Right atrium auricular region (tissue), 2 donors: Measurements from ENCODE around the gene CFAP65. TPM values are rescaled to one million over a fixed set of nuclear protein-coding genes. Genes with fewer than 3 reads are reported as not detected.

Source experiments
- DNase-seq: peaks from one replicate; pipeline ENCODE4 v3.0.0-alpha.2; 2019; ENCODE audit warnings: low spot score
- H3K27ac ChIP-seq, 2 donors: fragments of 200-600 bp; sonication (generic); 1 replicate in 1 of 2; 2 replicates in 1 of 2; pipeline ENCODE4 v1.5.1; 2016 to 2019
- H3K27me3 ChIP-seq, 2 donors: fragments of 200-600 bp; sonication (generic); one replicate each; pipeline versions ENCODE4 v1.5.1 to v1.6.0; 2017 to 2019
- H3K36me3 ChIP-seq: fragments of 200-600 bp; sonication (generic); one replicate; pipeline ENCODE4 v1.5.1; 2016
- H3K4me1 ChIP-seq, 2 donors: fragments of 200-600 bp; sonication (generic); one replicate each; pipeline versions ENCODE4 v1.5.1 to v1.6.0; 2017 to 2019
- H3K4me3 ChIP-seq, 2 donors: fragments of 200-600 bp; sonication (generic); 1 replicate in 1 of 2; 2 replicates in 1 of 2; pipeline ENCODE4 v1.5.1; 2017 to 2019; ENCODE audit warnings: mild to moderate bottlenecking in 1 of 2, moderate library complexity in 1 of 2
- H3K9me3 ChIP-seq, 2 donors: fragments of 200-600 bp; sonication (generic); one replicate each; pipeline ENCODE4 v1.5.1; 2019
- CTCF ChIP-seq, 2 donors: fragments of 200-600 bp; sonication (generic); IDR thresholded peaks; one replicate each; pipeline ENCODE4 v1.5.1; 2019; ENCODE audit warnings: antibody characterized with exemption in 2 of 2
- total RNA-seq, 2 donors: library from RNA; depleted of rRNA; stranded (reverse); fragments of >200 nt; gene quantifications; one replicate each; pipeline ENCODE4 v1.1.0, GENCODE V29; 2016

Gene CFAP65
- total RNA-seq, 2 donors from 2014 or later, result not detected

GRCh38 chr2:218961229-218961628, 80.1 kb downstream of the CFAP65 start:
- Histone ChIP-seq H3K4me3 (no peak overlapping the region), H3K36me3 (no peaks in the 10 kb centered on the region), H3K4me1 (peaks cover 0 to 19% of the 10 kb centered on the region in 2 donors), H3K9me3 (no peaks in the 10 kb centered on the region), H3K27ac (no peak overlapping the region), H3K27me3 (peaks cover 25 to 49% of the 10 kb centered on the region in 2 donors)
- no peak for DNase-seq
- no peak for TF ChIP-seq CTCF (IDR thresholded peaks at IDR 0.05)

DNA sequence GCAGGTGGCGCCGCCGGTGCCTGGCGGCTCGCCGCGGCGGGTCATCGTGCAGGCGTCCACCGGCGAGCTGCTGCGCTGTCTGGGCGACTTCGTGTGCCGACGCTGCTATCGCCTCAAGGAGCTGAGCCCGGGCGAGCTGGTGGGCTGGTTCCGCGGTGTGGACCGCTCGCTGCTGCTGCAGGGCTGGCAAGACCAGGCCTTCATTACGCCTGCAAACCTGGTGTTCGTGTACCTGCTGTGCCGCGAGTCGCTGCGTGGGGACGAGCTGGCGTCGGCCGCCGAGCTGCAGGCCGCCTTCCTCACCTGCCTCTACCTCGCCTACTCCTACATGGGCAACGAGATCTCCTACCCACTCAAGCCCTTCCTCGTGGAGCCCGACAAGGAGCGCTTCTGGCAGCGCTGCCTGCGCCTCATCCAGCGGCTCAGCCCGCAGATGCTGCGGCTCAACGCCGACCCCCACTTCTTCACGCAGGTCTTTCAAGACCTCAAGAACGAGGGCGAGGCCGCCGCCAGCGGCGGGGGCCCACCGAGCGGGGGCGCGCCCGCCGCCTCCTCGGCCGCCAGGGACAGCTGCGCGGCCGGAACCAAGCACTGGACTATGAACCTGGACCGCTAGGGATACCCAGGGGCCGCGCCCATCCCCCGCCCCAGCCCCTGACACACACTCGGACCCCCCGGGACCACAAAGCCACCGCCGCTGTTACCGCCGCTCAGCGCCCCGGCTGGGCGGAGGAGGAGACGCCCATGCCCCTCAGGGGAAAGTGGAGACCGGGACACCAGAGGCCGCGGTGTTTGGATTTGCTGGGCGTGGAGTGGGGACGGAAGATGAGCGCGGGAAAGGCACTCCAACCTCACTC, 80.8 kb downstream of the CFAP65 start:
- TF ChIP-seq CTCF (IDR thresholded peaks at IDR 0.05), result no peak
- Histone ChIP-seq H3K4me1 (peaks cover 0 to 19% of the 10 kb centered on the region in 2 donors), H3K27me3 (peaks cover 25 to 49% of the 10 kb centered on the region in 2 donors), H3K4me3 (no peak overlapping the region), H3K9me3 (no peaks in the 10 kb centered on the region), H3K27ac (no peak overlapping the region), H3K36me3 (no peaks in the 10 kb centered on the region)
- DNase-seq, result no peak

GRCh38 chr2:218959761-218960308, 81.5 kb downstream of the CFAP65 start:
- H3K36me3 ChIP-seq, result no peaks in the 10 kb centered on the region
- peaks cover 0 to 19% of the 10 kb centered on the region in 2 donors for H3K4me1 ChIP-seq
- peak overlapping the region; percentile 14 to 46 for H3K4me3 ChIP-seq
- H3K27me3 ChIP-seq, result peaks cover 25 to 49% of the 10 kb centered on the region in 2 donors
- TF ChIP-seq CTCF (IDR thresholded peaks at IDR 0.05), result no peak
- no peak for DNase-seq
- H3K9me3 ChIP-seq, result no peaks in the 10 kb centered on the region
- H3K27ac ChIP-seq, result no peak overlapping the region

DNA sequence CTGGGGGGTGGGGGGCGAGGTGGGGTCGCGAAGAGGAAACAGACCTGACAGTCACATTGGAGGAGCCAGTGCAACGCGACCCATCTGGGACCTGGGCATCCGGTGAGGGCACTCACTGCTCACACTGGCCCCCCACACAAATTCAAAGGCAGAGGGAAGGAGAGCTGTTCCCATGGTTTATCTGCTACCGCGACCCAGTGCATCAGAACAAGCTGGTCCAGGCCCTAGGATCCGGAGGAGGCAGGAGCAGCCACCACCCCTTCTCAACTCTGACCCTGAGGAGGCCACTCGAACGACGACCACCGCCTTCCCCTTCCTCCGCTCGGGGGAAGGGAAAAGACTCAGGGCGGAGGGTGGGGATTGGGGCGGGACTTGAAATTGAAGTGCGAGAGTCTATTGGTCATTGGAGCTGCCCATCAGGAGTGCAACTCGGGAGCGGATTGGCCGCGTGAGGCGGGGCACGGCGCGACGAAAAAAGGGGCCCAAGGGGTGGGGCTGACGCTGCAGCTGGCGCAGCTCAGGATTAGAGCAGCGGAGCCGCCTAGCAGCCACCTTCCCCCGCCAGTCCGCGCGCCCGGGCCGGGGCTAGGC, 82.1 kb downstream of the CFAP65 start, which contains the start of gene CDK5R2:
TSS of gene CDK5R2 (plus strand) at position 526 of the 591 bp plus-strand sequence. CDS start 155 bp downstream, outside the sequence.
- H3K36me3 ChIP-seq, result no peaks in the 10 kb centered on the region
- H3K9me3 ChIP-seq, result no peaks in the 10 kb centered on the region
- no peak for TF ChIP-seq CTCF (IDR thresholded peaks at IDR 0.05)
- peaks cover 0 to 19% of the 10 kb centered on the region in 2 donors for H3K4me1 ChIP-seq
- peaks cover 25 to 49% of the 10 kb centered on the region in 2 donors for H3K27me3 ChIP-seq
- peak within 1 kb of the TSS; percentile 14 to 46 for H3K4me3 ChIP-seq
- H3K27ac ChIP-seq, result no peak within 1 kb of the TSS
- DNase-seq, result no peak

GRCh38 chr2:218958276-218958675, 83.0 kb downstream of the CFAP65 start:
- DNase-seq, result no peak
- no peak for TF ChIP-seq CTCF (IDR thresholded peaks at IDR 0.05)
- Histone ChIP-seq H3K36me3 (no peaks in the 10 kb centered on the region), H3K4me3 (no peak overlapping the region), H3K27me3 (peaks cover 20 to 40% of the 10 kb centered on the region in 2 donors), H3K27ac (no peak overlapping the region), H3K4me1 (peaks cover 0 to 18% of the 10 kb centered on the region in 2 donors), H3K9me3 (no peaks in the 10 kb centered on the region)
